A204.1 (cell line): ENCODE measurements around the gene GPR18.
A peak's percentile ranks its signal among the peaks of the same experiment; 100 is the strongest.
"Not testable (repeated sequence)": the region's sequence is repeated elsewhere in the genome, so short reads cannot be mapped to it uniquely, and the experiment has no call there.

Experiments used
- FAIRE-seq: peaks from 2 replicates; lab custom pipeline; 2012; peaks lifted over from hg19 to GRCh38; lab: Jason Lieb, UNC

Gene GPR18

GRCh38 chr13:99228737-99229691 lies 29.2 kb downstream of the GPR18 start:
- no peak for FAIRE-seq

DNA sequence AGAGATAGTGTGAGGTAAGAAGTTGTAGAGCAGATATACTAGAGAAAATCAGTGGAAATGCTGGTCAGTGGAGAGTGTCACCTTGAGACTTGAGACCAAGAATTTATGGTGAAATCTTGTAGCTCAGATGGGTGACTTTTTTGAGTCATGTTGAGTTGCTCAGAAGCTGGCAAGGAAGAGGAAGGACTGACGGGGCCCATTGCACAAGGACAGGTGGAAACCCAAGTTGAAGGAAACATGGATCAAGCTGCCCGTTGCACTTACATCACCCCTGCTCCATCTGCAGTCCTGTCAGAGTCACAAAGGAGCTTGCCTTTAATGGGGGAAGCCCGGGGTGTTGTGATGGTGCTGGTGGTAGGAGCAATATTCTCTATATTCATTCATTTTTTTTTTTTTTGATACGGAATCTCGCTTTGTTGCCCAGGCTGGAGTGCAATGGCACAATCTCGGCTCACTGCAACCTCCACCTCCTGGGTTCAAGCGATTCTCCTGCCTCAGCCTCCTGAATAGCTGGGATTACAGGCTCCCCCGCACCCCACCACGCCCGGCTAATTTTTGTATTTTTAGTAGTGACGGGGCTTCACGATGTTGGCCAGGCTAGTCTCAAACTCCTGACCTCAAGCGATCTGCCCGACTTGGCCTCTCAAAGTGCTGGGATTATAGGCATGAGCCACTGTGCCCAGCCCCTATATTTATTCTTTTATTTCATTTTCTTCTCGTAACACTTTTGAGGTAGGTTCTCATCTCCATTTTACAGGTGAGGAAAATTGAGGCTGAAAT lies 30.1 kb downstream of the GPR18 start:
- no peak for FAIRE-seq

DNA sequence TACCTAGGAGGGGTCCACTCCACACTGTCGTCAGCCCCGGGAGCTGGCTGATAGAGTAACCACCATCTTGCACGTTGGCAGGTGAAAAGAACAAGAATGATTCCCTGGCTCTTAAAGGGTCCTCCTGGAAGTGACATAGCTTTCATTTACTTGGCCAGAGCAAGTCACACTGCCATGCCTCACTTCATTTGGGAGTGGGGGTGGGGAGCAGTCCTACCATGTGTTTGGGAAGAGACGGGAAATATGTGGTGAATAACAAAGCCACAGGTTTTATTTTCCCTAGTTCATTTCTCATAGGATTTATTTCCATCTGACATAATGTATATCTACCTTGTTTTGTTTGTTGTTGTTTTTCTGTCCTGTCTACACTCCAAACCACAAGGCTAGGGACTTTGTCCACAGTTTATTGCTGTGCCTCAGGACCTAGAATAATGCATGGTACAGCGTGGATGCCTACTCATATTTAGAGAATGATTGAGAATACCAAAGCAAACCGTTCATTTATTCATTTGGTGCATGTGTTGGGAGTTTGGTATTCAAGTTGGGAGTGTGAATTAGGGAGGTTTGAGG lies 30.8 kb downstream of the GPR18 start:
- FAIRE-seq: no peak

- no peak for FAIRE-seq
Observed at GRCh38 chr13:99226513-99226912, 31.7 kb downstream of the GPR18 start.

DNA sequence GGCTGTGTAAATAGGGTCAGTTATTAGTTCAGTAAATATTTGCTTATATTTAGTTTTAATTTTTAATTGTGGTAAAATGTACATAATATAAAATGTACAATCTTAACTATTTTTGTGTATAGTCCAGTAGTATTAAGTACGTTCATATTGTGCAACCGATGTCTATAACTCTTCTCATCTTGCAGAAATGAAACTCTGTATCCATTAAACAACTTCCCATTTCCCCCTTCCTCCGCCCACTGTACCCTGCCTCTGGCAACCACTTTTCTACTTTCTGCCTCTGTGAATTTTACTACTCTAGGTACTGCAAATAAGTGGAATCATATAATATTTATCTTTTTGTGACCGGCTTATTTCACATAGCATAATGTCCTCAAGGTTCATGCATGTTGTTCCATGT lies 33.1 kb downstream of the GPR18 start:
- no peak for FAIRE-seq

DNA sequence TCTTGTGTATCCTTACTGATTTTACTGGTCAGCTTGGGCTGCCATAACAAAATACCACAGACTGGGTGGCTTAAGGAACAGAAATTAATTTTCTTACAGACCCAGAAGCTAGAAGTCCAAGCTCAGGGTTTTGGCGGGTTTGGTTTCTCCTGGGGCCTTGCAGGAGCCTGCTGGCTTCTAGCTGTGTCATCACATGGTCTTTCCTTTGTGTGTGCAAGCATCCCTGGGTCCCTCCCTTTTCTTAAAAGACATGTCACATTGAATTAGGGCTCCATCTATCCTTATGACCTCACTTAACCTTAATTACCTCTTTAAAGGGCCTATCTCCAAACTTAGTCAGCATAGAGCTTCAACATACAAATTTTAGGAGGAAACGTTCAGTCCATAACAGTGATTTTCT lies 34.2 kb downstream of the GPR18 start:
- no peak for FAIRE-seq

GRCh38 chr13:99223587-99223986 lies 34.6 kb downstream of the GPR18 start:
- FAIRE-seq: no peak

GRCh38 chr13:99221567-99222239 lies 36.5 kb downstream of the GPR18 start:
- no peak for FAIRE-seq

DNA sequence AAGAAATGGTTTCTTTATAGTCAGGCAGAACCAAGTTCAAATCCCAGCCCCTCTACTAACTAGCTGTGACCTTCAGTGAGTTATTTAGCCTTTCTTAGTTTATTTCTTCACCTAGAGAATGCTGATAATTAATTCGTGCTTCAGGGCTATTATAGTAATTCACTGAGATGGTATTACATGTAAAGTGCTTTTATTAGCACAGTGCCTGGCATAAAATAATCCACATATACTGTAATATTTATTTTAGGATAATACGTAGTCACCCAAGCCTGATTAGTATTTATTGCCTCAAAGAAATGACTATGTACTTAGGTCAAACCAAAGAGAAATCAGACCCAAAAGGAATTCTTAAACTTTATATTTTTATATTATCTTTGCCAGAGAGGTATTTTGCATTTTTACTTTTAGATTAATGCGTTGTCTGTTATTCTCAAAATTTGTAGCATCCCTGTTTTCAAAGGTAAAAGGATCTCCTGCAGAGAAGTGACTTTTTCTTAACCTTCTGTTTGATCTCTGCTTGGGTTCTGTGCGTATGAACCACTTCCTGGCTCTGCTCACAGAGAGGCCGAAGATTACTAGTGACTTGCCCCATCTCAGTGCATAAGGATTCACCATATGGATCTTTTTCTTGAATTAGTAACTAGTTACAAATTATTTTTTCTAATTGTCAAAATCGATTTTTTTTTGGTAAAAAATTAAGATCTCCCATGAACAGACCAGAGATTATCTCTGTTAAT lies 37.8 kb downstream of the GPR18 start:
- FAIRE-seq: peak; percentile 14

DNA sequence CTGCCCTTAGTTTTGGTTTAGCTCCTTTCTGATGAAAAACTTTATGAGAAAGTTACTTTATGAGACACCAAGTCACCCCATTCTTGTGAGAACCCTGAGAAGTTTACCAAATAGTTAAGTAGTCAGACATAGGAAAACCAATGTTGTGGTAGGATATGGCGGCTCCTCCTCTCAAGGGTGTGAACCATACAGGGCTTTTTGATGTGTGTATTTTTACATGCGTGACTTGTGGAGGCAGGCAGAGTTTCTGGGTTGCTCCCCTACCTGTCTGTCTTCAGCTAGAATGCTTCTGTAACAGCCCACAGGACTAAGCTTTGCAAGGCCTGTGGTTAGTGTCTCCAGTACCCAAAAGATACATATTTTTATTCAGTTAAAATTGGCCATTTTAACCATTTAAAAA lies 39.2 kb downstream of the GPR18 start:
- FAIRE-seq: no peak

- no peak for FAIRE-seq
Observed at GRCh38 chr13:99218545-99218944, 39.6 kb downstream of the GPR18 start.

GRCh38 chr13:99218126-99218525 lies 40.1 kb downstream of the GPR18 start:
- FAIRE-seq: no peak

DNA sequence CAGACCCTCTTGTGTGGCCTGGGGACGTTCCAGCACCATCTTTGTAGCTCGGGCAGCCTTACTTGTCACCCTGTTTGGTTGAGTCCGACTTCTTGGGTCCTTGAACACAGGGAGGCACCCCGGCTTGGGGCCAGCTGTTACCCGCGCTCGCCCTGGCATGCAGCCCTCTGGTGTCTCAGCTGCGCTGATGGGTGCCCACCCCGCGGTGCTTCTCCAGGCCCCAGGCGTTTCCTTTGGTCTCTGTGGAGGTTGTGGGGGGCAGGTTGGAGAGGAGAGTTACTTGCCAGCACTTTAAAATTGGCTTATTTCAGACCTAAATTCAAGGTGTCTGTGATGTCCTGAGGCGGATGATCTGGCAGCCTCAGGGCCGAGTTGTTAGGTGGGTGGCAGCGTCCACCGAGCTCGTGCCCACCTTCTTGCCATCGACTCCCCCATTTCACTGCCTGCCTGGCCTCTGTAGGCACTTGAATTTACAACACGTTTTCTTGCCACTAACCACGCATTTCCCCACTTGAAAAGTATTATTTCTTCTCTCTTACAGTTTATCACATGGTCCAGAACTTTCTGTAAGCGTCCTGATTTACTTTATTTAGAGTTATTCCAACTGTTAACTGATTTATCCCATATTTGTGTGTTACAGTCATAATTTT lies 40.6 kb downstream of the GPR18 start:
- FAIRE-seq: no peak

DNA sequence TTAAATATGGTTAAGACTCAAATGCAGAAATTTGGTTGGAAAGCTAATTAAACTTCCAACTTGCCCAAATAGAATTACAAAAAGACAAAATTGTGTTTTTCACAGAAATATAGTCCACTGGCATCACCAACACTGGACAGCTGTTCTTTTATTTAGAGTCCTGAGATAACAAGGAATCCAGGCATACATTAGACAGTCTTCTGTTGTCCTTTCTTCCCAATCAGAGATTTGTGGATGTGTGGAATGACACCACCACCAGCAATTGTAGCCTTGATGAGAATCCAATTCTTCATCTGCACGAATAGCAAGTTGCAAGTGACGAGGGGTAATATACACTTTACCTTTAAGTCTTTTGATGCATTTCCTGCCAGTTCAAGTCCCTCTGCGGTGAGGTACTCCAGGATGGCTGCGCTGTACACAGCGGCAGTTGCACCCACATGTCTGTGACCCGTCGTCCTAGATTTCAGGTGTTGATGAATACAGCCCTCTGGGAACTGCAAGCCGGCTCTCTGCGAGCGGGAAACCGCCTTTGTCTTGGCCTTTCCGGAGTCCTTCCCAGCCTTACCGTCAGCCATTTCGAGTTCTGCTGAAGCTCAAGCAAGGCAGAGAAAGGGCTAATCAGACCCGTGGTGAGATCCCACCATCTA lies 42.9 kb downstream of the GPR18 start:
- FAIRE-seq: no peak

DNA sequence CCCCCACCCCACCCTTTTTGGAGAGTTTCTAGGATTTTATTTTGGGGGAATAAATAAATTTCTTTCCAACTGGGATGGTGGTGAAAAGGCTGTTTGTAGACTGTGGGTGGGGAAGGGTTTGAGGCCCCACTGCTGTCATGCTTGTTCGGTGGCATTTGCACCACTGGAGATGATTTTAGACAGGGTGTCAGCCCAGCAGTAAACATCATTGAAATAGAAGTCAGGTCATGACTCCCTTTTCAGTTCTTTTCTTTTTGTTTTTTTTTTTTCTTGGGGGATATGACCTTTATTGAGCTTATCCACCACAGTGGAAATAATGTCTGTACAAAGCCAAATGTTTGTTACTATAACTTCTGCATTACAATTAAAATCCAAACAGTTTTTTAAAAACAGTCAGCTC lies 43.4 kb downstream of the GPR18 start:
- no peak for FAIRE-seq

- no peak for FAIRE-seq
Observed at GRCh38 chr13:99214232-99214631, 43.9 kb downstream of the GPR18 start.

- no peak for FAIRE-seq
Observed at GRCh38 chr13:99211421-99212035, 46.7 kb downstream of the GPR18 start.

DNA sequence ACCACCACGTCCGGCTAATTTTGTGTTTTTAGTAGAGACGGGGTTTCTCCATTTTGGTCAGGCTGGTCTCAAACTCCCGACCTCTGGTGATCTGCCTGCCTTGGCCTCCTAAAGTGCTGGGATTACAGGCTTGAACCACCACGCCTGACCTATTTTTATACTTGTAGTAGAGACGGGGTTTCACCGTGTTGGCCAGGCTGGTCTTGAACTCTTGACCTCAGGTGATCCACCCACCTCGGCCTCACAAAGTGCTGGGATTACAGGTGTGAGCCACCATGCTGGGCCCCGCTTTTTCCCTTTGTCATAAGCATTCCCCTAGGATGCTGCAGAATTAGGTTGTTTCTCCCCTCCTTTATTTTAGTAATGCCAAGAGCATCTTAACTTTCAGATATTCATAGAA lies 47.6 kb downstream of the GPR18 start:
- FAIRE-seq: not testable (repeated sequence)

- no peak for FAIRE-seq
Observed at GRCh38 chr13:99208845-99209527, 49.2 kb downstream of the GPR18 start.

DNA sequence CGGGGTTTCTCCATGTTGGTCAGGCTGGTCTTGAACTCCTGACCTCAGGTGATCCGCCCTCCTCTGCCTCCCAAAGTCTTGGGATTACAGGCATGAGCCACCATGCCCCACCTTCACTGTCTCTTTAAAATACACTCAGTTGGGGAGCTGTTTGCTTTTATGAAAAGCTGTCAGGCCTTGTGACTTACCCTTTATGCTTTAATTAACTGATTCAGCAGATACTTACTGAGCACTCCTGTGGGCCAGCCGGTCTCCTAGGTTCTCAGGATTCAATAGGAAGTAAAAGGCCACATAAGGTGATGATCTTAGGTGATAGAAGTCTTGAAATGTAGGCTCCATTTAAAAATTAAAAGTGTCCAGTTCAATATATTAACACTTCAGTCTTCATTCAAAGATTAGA lies 50.0 kb downstream of the GPR18 start:
- FAIRE-seq: no peak
